Esophagus muscularis mucosa (tissue), 4 donors: ENCODE measurements around the gene CFAP73. TPM values are rescaled to one million over a fixed set of nuclear protein-coding genes. Genes with fewer than 3 reads are reported as not detected.
"Not testable (repeated sequence)": the region's sequence is repeated elsewhere in the genome, so short reads cannot be mapped to it uniquely, and the experiment has no call there.

Source experiments
- DNase-seq: peaks from one replicate; pipeline ENCODE4 v3.0.0-alpha.2; 2017; ENCODE audit errors: extremely low spot score
- H3K27ac ChIP-seq, 4 donors: fragments of 200-600 bp; sonication (generic); replicated peaks in 1 of 4; 1 replicate in 3 of 4; 2 replicates in 1 of 4; pipeline ENCODE4 v1.5.1; 2016 to 2019; ENCODE audit warnings: mild to moderate bottlenecking in 1 of 4
- H3K27me3 ChIP-seq, 4 donors: fragments of 200-600 bp; sonication (generic); one replicate each; pipeline versions ENCODE4 v1.5.1 to v1.6.0; 2016 to 2019
- H3K36me3 ChIP-seq, 4 donors: fragments of 200-600 bp; sonication (generic); one replicate each; pipeline ENCODE4 v1.5.1; 2016 to 2019
- H3K4me1 ChIP-seq, 4 donors: fragments of 200-600 bp; sonication (generic); one replicate each; pipeline ENCODE4 v1.5.1; 2016 to 2019
- H3K4me3 ChIP-seq, 4 donors: fragments of 200-600 bp; sonication (generic); 1 replicate in 2 of 4; 2 replicates in 2 of 4; pipeline ENCODE4 v1.5.1; 2016 to 2019; ENCODE audit warnings: mild to moderate bottlenecking in 4 of 4, moderate library complexity in 1 of 4
- H3K9me3 ChIP-seq, 4 donors: fragments of 200-600 bp; sonication (generic); 1 replicate in 3 of 4; 2 replicates in 1 of 4; pipeline ENCODE4 v1.5.1; 2016 to 2019
- EP300 ChIP-seq: sonication (generic); formaldehyde crosslinking; IDR thresholded peaks from one replicate; pipeline ENCODE4 v1.6.1; 2017; ENCODE audit warnings: antibody characterized with exemption
- POLR2A ChIP-seq: fragments of 450-650 bp; IDR thresholded peaks from one replicate; pipeline ENCODE4 v1.6.1; 2017; ENCODE audit warnings: antibody characterized with exemption, moderate library complexity, mild to moderate bottlenecking, low read depth
- POLR2AphosphoS5 ChIP-seq, 2 donors: sonication (generic); formaldehyde crosslinking; IDR thresholded peaks; one replicate each; pipeline ENCODE4 v1.6.1; 2017; ENCODE audit warnings: antibody characterized with exemption in 2 of 2
- WGBS: methylation state at CpG from one replicate; pipeline ENCODE4 v1.1.5; 2018; 5-methylcytosine and 5-hydroxymethylcytosine counted together
- intact Hi-C: fragments of 100-400 bp; cut with DNase I; formaldehyde crosslinking; loops from one replicate; pipeline ENCODE4 v1.15.1; 2023
- total RNA-seq, 4 donors: library from RNA; depleted of rRNA; stranded (reverse); fragments of >200 nt; gene quantifications; one replicate each; pipeline versions ENCODE4 v1.1.0 to v1.2.1, GENCODE V29; 2016
- TF ChIP-seq, protein P1 (sequence below), 3 experiments: fragments of 200-600 bp in 2 of 3; fragments of 450-650 bp in 1 of 3; sonication (generic) in 2 of 3; IDR thresholded peaks; one replicate each; pipeline ENCODE4 v1.5.1; 2017 to 2019; ENCODE audit warnings: antibody characterized with exemption in 3 of 3, mild to moderate bottlenecking in 2 of 3, moderate library complexity in 1 of 3

CFAP73 gene
- total RNA-seq, 4 donors from 2014 or later: not detected

DNA sequence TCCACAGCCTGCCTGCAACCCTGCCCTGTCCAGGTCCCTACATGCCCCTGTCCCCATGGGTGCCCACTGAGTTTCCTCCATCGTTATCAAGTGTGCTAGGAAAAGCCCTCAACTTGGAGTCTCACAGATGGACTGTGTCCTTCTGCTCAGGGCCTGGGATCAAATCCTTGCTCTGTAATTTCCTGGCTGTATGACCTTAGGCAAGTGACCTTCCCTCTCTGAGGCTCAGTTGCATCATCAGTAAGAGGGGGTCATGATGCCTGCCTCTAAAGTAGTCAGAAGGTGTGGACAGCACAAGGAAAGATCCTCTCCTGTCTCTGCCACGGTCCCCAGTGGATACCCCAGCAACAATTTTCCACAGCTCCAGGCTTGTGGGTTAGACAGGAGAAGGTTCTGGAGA lies 36.1 kb upstream of the CFAP73 start:
- DNase-seq: no peak
- 90% methylated on average over 2 of the region's 2 CpGs for WGBS
- Histone ChIP-seq H3K27ac (no peak overlapping the region), H3K36me3 (no peaks in the 10 kb centered on the region), H3K27me3 (peaks cover 0 to 46% (median 0%) of the 10 kb centered on the region in 4 donors), H3K9me3 (no peaks in the 10 kb centered on the region), H3K4me3 (no peak overlapping the region), H3K4me1 (no peaks in the 10 kb centered on the region)
- TF ChIP-seq, protein P1, sequence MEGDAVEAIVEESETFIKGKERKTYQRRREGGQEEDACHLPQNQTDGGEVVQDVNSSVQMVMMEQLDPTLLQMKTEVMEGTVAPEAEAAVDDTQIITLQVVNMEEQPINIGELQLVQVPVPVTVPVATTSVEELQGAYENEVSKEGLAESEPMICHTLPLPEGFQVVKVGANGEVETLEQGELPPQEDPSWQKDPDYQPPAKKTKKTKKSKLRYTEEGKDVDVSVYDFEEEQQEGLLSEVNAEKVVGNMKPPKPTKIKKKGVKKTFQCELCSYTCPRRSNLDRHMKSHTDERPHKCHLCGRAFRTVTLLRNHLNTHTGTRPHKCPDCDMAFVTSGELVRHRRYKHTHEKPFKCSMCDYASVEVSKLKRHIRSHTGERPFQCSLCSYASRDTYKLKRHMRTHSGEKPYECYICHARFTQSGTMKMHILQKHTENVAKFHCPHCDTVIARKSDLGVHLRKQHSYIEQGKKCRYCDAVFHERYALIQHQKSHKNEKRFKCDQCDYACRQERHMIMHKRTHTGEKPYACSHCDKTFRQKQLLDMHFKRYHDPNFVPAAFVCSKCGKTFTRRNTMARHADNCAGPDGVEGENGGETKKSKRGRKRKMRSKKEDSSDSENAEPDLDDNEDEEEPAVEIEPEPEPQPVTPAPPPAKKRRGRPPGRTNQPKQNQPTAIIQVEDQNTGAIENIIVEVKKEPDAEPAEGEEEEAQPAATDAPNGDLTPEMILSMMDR (IDR thresholded peaks at IDR 0.05): no peak
- TF ChIP-seq POLR2A (no peak), POLR2AphosphoS5 (IDR thresholded peaks at IDR 0.05) (no peak), EP300 (no peak)
- intact Hi-C loops: no loop called here

DNA sequence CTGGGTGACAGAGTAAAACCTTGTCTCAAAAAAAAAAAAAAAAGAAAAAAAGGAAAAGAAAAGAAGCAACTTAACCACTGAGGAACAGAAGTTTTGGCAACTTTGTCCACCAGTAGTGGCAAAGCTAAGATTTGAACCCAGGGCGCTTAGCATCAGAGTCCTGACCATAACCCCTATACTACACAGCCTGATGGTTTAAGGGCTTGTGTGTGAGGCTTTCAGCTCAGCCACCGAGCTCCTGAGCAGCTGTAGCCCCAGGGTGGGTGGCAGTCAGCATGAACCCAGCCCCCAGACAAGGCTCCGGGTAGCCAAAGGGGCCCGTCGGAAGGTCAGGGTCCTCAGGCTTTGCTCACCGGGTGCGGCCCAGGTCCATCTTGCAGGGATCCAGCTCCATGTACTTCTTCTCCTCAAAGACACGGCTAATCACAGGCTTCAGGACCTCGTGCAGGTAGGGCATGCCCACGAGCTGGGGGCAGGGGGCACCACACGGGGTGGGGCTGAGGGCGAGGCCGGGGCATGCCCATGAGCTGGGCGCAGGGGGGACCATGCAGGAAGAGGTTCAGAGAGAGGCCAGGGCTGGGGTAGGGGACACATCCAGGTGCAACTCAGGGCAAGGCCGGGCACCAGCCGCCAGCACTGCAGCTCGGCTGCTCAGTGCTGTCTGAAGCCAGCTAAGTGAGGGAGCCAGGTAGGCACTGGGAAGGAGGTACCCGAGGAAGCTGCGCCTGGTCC lies 34.9 kb upstream of the CFAP73 start:
- Histone ChIP-seq H3K4me3 (no peak overlapping the region), H3K4me1 (no peaks in the 10 kb centered on the region), H3K27ac (no peak overlapping the region), H3K36me3 (no peaks in the 10 kb centered on the region), H3K9me3 (no peaks in the 10 kb centered on the region), H3K27me3 (peaks cover 0 to 55% (median 0%) of the 10 kb centered on the region in 4 donors)
- TF ChIP-seq POLR2AphosphoS5 (IDR thresholded peaks at IDR 0.05) (no peak), EP300 (no peak), POLR2A (no peak)
- TF ChIP-seq, protein P1 (IDR thresholded peaks at IDR 0.05): no peak
- 89% methylated on average over 12 of the region's 19 CpGs for WGBS
- intact Hi-C loops: no loop called here
- no peak for DNase-seq

- 84% methylated on average over 13 of the region's 22 CpGs for WGBS
- Histone ChIP-seq H3K9me3 (no peaks in the 10 kb centered on the region), H3K4me1 (no peaks in the 10 kb centered on the region), H3K4me3 (no peak overlapping the region), H3K36me3 (no peaks in the 10 kb centered on the region), H3K27me3 (peaks cover 0 to 62% (median 0%) of the 10 kb centered on the region in 4 donors), H3K27ac (no peak overlapping the region)
- intact Hi-C loops: no loop called here
- DNase-seq: no peak
- TF ChIP-seq, protein P1 (IDR thresholded peaks at IDR 0.05): no peak
- no peak for TF ChIP-seq EP300
- TF ChIP-seq POLR2AphosphoS5 (IDR thresholded peaks at IDR 0.05): no peak
- TF ChIP-seq POLR2A: no peak
Measured at GRCh38 chr12:113115455-113116126, 33.9 kb upstream of the CFAP73 start.

- Histone ChIP-seq H3K27me3 (peaks cover 0 to 62% (median 0%) of the 10 kb centered on the region in 4 donors), H3K27ac (no peak overlapping the region), H3K36me3 (no peaks in the 10 kb centered on the region), H3K4me3 (no peak overlapping the region), H3K9me3 (no peaks in the 10 kb centered on the region), H3K4me1 (no peaks in the 10 kb centered on the region)
- DNase-seq: no peak
- TF ChIP-seq POLR2AphosphoS5 (IDR thresholded peaks at IDR 0.05): no peak
- TF ChIP-seq EP300: no peak
- TF ChIP-seq, protein P1 (IDR thresholded peaks at IDR 0.05): no peak
- no peak for TF ChIP-seq POLR2A
- 69% methylated on average over 6 of the region's 6 CpGs for WGBS
- intact Hi-C loops: no loop called here
Measured at GRCh38 chr12:113116875-113117274, 32.6 kb upstream of the CFAP73 start.

DNA sequence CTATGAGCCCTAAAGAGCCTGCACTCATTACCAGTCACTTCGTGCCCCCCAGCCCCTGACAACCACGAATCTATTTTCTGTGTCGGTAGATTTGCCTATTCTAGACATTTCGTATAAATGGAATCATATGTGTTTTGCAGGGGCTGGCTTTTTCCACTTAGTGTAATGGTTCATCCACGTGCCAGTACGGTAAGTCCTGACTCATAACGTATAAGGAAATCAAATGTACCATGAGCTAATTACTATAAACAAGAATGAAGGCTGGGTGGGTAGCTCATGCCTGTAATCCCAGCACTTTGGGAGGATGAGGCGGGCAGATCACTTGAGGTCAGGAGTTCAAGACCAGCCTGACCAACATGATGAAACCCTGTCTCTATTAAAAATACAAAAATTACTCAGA lies 31.8 kb upstream of the CFAP73 start:
- intact Hi-C loops, H3K4me1 ChIP-seq, H3K4me3 ChIP-seq, H3K36me3 ChIP-seq, DNase-seq, H3K9me3 ChIP-seq, H3K27ac ChIP-seq: not testable (repeated sequence)
- WGBS: 74% methylated on average over 8 of the region's 8 CpGs
- H3K27me3 ChIP-seq: peaks cover 0 to 54% (median 0%) of the 10 kb centered on the region in 4 donors
